H1 (cell line): ENCODE measurements around the gene PLEKHN1.
A peak's percentile ranks its signal among the peaks of the same experiment; 100 is the strongest.

Source experiments
- ATF2 ChIP-seq: IDR thresholded peaks from 2 replicates; pipeline ENCODE4 v1.6.1; 2012; ENCODE audit warnings: low read length, inconsistent platforms
- CREB1 ChIP-seq: IDR thresholded peaks from 2 replicates; pipeline ENCODE4 v1.6.1; 2012; ENCODE audit warnings: inconsistent platforms
- CTCF ChIP-seq, 3 experiments: IDR thresholded peaks; 1 replicate in 2 of 3; 2 replicates in 1 of 3; pipeline versions ENCODE4 v1.5.1 to v1.6.1; 2011; ENCODE audit warnings: low read length in 3 of 3, mild to moderate bottlenecking in 3 of 3, inconsistent platforms in 2 of 3, low read depth in 1 of 3, moderate library complexity in 1 of 3; ENCODE audit not compliant: insufficient read depth in 1 of 3; ENCODE audit errors: control extremely low read depth in 1 of 3
- E2F6 ChIP-seq: IDR thresholded peaks from 2 replicates; pipeline ENCODE4 v1.6.1; 2012; ENCODE audit warnings: inconsistent platforms
- EZH2 ChIP-seq: fragments of 200-600 bp; sonication (generic); IDR thresholded peaks from 2 replicates; pipeline ENCODE4 v1.7.1; 2012; ENCODE audit warnings: low read depth, mild to moderate bottlenecking, moderate library complexity, low read length, inconsistent platforms; ENCODE audit not compliant: severe bottlenecking
- JUN ChIP-seq: IDR thresholded peaks from 2 replicates; pipeline ENCODE4 v1.6.1; 2011; ENCODE audit warnings: low read depth, mild to moderate bottlenecking, improper control_type of control experiment, low read length
- KDM5A ChIP-seq: fragments of 200-600 bp; IDR thresholded peaks from 2 replicates; pipeline ENCODE4 v1.7.1; 2012; ENCODE audit warnings: mild to moderate bottlenecking, low read length, inconsistent platforms, mixed read lengths
- TBP ChIP-seq: IDR thresholded peaks from 2 replicates; pipeline ENCODE4 v1.6.1; 2011; ENCODE audit warnings: low read depth, low read length, improper control_type of control experiment

GRCh38 chr1:970242-970972 lies 4.1 kb downstream of the PLEKHN1 start:
- no peak for TF ChIP-seq CTCF (IDR thresholded peaks at IDR 0.05; ENCODE audit: control extremely low read depth in 1 of 3, insufficient read depth in 1 of 3, low read depth in 1 of 3, low read length in 3 of 3)
- no peak for TF ChIP-seq E2F6
- no peak for TF ChIP-seq ATF2
- peak; percentile 24 for TF ChIP-seq EZH2
- TF ChIP-seq CREB1 = no peak
- TF ChIP-seq KDM5A = no peak
- no peak for TF ChIP-seq TBP
- no peak for TF ChIP-seq JUN
